ENCODE measurements around the gene TMEM30A.

- TF ChIP-seq, protein P1, sequence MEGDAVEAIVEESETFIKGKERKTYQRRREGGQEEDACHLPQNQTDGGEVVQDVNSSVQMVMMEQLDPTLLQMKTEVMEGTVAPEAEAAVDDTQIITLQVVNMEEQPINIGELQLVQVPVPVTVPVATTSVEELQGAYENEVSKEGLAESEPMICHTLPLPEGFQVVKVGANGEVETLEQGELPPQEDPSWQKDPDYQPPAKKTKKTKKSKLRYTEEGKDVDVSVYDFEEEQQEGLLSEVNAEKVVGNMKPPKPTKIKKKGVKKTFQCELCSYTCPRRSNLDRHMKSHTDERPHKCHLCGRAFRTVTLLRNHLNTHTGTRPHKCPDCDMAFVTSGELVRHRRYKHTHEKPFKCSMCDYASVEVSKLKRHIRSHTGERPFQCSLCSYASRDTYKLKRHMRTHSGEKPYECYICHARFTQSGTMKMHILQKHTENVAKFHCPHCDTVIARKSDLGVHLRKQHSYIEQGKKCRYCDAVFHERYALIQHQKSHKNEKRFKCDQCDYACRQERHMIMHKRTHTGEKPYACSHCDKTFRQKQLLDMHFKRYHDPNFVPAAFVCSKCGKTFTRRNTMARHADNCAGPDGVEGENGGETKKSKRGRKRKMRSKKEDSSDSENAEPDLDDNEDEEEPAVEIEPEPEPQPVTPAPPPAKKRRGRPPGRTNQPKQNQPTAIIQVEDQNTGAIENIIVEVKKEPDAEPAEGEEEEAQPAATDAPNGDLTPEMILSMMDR (IDR thresholded peaks at IDR 0.05) = no peak
- no peak for TF ChIP-seq POLR2A (IDR thresholded peaks at IDR 0.05)
Observed at GRCh38 chr6:75268121-75268987, 16.2 kb downstream of the TMEM30A start.

Measured in body of pancreas (tissue), 4 donors.